ENCODE results near the gene PLA2G4B. TPM values are rescaled to one million over a fixed set of nuclear protein-coding genes. Genes with fewer than 3 reads are reported as not detected.

The PLA2G4B gene
- total and polyA plus RNA-seq, 2 of the 8 experiments (the other 6 are each of a cell fraction or from before 2014, with no cell fraction given): 4.2 to 9.2 TPM

- no peak overlapping the region for H3K23ac ChIP-seq (ENCODE audit: insufficient read length)
- H3K79me1 ChIP-seq (ENCODE audit: low read depth, low read length): no peaks in the 10 kb centered on the region
- DNase-seq (ENCODE audit: low read depth in 1 of 2, low spot score in 2 of 2): no peak
- POLR2A ChIA-PET (ENCODE audit: partially characterized antibody): interaction anchor here (1.1 kb wide), 1 partner anchor 9 kb away, joined by 3 read pairs; no protein-coding TSS in a partner anchor
- no peak overlapping the region for H3K56ac ChIP-seq (replicated peaks; ENCODE audit: insufficient read length, low read depth, low read length)
- H3K23me2 ChIP-seq (ENCODE audit: low read depth, low read length): no peaks in the 10 kb centered on the region
- H4K8ac ChIP-seq (ENCODE audit: extremely low read depth, insufficient read depth, low read length): no peak overlapping the region
- no peaks in the 10 kb centered on the region for H3K27me3 ChIP-seq (replicated peaks in 1 of 4; ENCODE audit: control insufficient read depth in 3 of 4, extremely low read depth in 1 of 4, insufficient read depth in 3 of 4, low read length in 3 of 4)
- H3K9me3 ChIP-seq (ENCODE audit: insufficient read depth in 2 of 2, low read depth in 1 of 2, low read length in 1 of 2): no peaks in the 10 kb centered on the region
- H3K14ac ChIP-seq (ENCODE audit: insufficient read length): no peak overlapping the region
- H3K4ac ChIP-seq (replicated peaks; ENCODE audit: insufficient read length, low read depth, low read length): no peak overlapping the region
- no peak for FAIRE-seq
- H3K36me3 ChIP-seq (ENCODE audit: control insufficient read depth in 2 of 4, insufficient read depth in 4 of 4, low read length in 3 of 4): no peaks in the 10 kb centered on the region
- H2AFZ ChIP-seq (ENCODE audit: low read length): no peak overlapping the region
- no peak overlapping the region for H2BK120ac ChIP-seq (replicated peaks; ENCODE audit: low read depth, low read length)
- no peak overlapping the region for H2BK5ac ChIP-seq (ENCODE audit: low read depth, low read length)
- H2BK15ac ChIP-seq (ENCODE audit: low read length): no peak overlapping the region
- CTCF ChIA-PET (ENCODE audit: partially characterized antibody): interaction anchor here (0.7 to 3.5 kb wide), 5 partner anchors 12 to 183 kb away, joined by 3 to 20 read pairs (median 4); partner anchors contain the start of gene MAPKBP1
- no peaks in the 10 kb centered on the region for H3K79me2 ChIP-seq (ENCODE audit: control insufficient read depth in 1 of 2, insufficient read depth in 2 of 2, low read length in 2 of 2)
- no peaks in the 10 kb centered on the region; a peak in 1 of 7 replicates for H3K4me1 ChIP-seq (replicated peaks in 1 of 4; ENCODE audit: control insufficient read depth in 3 of 4, insufficient read depth in 4 of 4, low read length in 3 of 4)
- H4K5ac ChIP-seq (ENCODE audit: insufficient read length, low read depth, low read length): no peak overlapping the region
- H3K18ac ChIP-seq (ENCODE audit: extremely low read depth, low read length): no peak overlapping the region
- no peak overlapping the region for H4K91ac ChIP-seq (replicated peaks; ENCODE audit: insufficient read length, low read length)
- peaks cover 0 to 3% of the 10 kb centered on the region in 2 experiments for H4K20me1 ChIP-seq (replicated peaks in 1 of 2; ENCODE audit: control insufficient read depth in 1 of 2, insufficient read depth in 2 of 2, low read length in 2 of 2)
- no peak overlapping the region for H3K27ac ChIP-seq (ENCODE audit: low read depth, low read length)
- H3K4me3 ChIP-seq (ENCODE audit: extremely low read depth in 1 of 4, insufficient read depth in 2 of 4, low read depth in 3 of 4, low read length in 4 of 4): no peak overlapping the region
- WGBS, 2 experiments (ENCODE audit: extremely low coverage in 1 of 2, insufficient coverage in 1 of 2, insufficient read length in 1 of 2, insufficient replicate concordance in 2 of 2, low coverage in 1 of 2, low lambda C conversion rate in 2 of 2, missing lambda C conversion rate in 1 of 2): 88% methylated on average over 8 of the region's 8 CpGs; no CpG with 5 or more reads in 1 of the 2 experiments
- no peak overlapping the region for H3K4me2 ChIP-seq (ENCODE audit: insufficient read depth in 1 of 2, low read depth in 2 of 2, low read length in 2 of 2)
- H2BK12ac ChIP-seq (ENCODE audit: low read depth, low read length): no peak overlapping the region
- no peak overlapping the region for H3K9ac ChIP-seq (replicated peaks in 1 of 4; ENCODE audit: extremely low read depth in 1 of 4, low read depth in 3 of 4, low read length in 3 of 4)
- H2AK5ac ChIP-seq (ENCODE audit: low read depth, low read length): no peak overlapping the region
- no peak overlapping the region for H2BK20ac ChIP-seq (ENCODE audit: low read length)
- TF ChIP-seq CHD1 (IDR thresholded peaks at IDR 0.05; ENCODE audit: low read depth, low read length): no peak
- TF ChIP-seq RBBP5 (IDR thresholded peaks at IDR 0.05; ENCODE audit: borderline replicate concordance, low read depth, low read length): no peak
- TF ChIP-seq KDM1A (IDR thresholded peaks at IDR 0.05; ENCODE audit: borderline replicate concordance, low read length): no peak
- no peak for TF ChIP-seq CBX5 (IDR thresholded peaks at IDR 0.05; ENCODE audit: low read depth, low read length)
- no peak for TF ChIP-seq E2F6 (IDR thresholded peaks at IDR 0.05)
- TF ChIP-seq BACH1 (IDR thresholded peaks at IDR 0.05; ENCODE audit: low read length): no peak
- no peak for TF ChIP-seq CHD2 (IDR thresholded peaks at IDR 0.05; ENCODE audit: low read length)
- no peak for TF ChIP-seq SIN3A (conservative IDR thresholded peaks at IDR 0.05 in 1 of 2, IDR thresholded peaks at IDR 0.05 in 1 of 2; ENCODE audit: low read depth in 1 of 2, low read length in 2 of 2)
Measured at GRCh38 chr15:41873711-41874110, 35.1 kb downstream of the PLA2G4B start.
